GM19023 (cell line): Measurements from ENCODE around the gene KLK2.

ENCODE experiments used
- ATAC-seq: cut with Tn5 transposase; IDR thresholded peaks from one replicate; pipeline ENCODE4 v1.9.1; 2021; ENCODE audit warnings: mild to moderate bottlenecking, moderate library complexity; ENCODE audit not compliant: unreplicated experiment

Gene KLK2

DNA sequence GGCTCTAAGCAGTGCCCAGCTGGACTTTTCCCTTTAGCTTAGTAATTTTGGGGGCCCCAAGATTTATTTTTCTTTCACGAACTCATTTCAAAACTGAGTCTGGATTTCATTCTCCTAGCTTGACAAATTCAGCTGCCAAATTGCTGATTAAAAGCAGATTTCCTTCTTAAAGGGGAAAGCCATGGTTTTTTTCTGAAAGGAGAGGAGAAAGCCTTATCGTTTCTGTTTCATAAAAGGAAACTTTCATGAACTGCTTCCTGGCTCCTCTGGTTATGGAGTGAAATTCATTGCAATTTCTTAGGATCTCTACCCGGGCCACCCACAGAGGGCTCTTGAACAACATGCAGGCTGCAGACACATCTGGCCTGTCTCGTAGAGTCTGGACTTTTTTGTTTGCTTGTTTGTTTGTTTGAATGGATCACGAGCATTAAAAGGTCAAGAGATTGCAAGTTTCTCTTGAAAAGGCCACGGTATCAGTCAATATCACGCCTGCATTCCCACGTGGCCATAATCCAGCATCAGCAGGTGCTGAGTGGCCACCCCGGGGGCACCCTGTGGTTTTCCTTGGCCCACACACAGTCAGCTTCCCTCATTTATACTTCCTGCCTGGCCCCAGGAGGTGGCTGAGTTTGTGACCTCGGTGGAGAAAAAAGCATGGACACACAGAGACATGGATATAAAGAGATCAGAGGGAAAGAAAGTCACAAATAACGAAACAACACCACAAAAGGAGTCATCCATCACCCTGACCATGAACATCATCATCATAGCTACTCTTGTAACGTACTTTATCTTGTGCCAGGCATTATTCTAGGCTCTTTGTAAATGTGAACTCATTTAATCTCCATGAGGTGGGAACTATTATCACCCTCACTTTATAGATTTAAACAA lies 48.4 kb downstream of the KLK2 start:
- peak; percentile 10 for ATAC-seq

DNA sequence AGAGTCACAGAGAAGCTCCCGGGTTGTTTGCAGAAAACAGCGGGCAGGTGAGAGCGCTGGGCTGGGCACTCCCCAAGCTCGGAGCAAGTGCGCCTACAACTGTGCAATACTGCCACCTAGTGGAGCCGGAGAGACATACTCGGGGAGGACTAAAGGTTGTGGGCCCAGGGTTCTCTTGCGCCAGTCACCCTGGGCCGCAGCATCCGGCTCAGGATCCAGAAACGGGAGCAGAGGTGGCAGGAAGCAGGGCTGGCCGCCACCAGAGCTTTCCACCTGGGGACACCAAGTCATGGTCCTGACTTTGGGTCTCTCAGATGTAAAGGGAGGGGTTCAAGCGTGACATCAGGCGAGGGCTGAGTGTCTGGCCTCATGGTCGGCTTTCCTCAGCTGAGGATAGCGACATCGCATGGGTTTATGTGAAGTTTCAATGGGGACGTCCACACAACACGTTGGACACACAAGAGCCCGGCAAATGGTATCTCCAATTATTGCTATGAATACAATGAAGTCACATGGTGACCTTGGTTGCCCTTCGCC lies 49.1 kb downstream of the KLK2 start:
- ATAC-seq: peak; percentile 78

DNA sequence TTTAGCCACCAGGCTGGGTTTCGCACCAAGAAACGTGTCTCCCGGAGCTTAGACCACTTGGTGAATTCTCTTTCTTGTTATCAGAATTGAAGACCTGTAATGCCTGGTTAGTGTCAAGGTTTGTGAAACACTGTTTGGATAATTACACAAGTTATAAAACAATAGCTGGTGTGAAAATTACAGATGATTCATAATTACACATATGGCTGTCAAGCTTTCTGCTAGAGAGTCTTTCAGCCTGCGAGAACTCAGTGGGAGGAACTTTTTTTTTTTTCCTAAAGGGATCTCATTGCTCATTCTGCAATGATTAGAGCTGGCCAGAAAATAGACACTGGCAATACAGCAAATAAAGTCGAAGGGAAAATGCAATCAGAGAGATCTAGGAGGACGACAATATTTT lies 51.3 kb downstream of the KLK2 start:
- no peak for ATAC-seq

DNA sequence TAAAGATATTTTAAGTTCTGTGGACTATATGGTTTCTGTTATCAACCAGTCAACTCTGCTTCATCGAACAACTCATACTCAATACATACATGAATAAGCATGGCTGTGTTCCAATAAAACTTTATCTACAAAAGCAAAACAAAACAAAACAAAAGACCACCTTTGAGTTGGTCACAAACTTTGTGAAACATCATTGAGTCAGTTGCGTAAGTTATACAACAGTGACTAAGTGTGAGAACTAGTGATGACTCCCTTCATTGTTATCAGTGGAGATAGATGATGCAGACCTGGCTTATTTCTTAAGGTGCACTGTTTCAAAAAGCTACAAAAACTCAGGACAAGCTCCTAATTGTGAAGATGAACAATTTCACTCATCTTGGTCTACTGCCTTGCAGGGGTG lies 52.5 kb downstream of the KLK2 start:
- no peak for ATAC-seq

DNA sequence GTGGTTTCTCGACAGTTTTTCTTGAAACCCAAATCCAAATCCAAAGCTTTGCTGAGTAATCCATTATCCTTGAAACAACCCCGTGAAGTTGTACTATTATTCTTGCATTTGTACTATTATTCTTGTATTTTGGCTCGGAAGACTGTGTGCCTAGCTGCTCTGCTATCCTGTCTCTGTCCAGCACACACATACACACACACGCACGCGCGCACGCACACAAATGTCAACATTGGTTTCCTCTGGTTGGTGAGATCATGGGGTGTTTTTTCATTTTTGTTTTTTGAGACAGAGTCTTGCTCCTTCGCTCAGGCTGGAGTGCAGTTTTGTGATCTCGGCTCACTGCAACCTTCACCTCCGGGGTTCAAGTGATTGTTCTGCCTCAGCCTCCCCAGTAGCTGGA lies 52.9 kb downstream of the KLK2 start:
- ATAC-seq: no peak

DNA sequence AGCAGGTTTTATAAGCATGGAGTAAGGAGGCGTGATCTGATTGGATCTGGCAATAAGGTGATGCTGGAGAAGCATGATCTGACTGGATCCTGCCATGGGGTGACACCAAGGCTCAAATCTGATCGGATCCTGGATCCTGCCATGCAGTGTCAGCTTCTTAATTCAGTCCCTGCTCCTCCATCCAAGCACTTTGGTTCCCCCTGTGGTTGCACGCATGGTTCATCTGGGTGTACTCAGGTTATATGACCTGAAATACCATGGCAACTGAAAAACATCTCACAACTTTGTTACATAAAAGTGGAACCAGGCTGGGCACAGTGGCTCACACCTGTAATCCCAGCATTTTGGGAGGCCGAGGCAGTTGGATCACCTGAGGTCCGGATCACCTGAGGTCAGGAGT lies 55.6 kb downstream of the KLK2 start:
- ATAC-seq: no peak
